ENCODE measurements around the gene SMIM45.

SMIM45 gene

DNA sequence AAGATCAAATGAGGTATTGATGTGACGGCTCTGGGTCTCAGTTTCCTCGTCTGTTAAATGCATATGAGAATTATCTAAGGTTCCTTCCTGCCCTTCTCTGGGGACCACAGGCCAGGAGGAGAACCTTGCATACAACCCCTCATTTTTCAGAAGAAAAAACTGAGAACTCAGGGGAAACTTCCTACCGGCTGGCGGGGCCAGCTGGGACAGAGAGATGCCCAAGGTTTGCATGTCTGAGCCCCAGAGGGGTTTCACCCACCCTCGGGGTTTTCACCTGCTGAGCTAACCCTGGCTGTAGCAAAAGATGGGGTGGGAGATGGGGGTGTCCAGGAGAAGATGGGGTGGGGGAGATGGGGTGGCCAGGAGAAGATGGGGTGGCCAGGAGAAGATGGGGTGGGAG lies 29.6 kb upstream of the SMIM45 start:
- no peak for DNase-seq (ENCODE audit: low read depth in 2 of 2)
- no peak overlapping the region for H3K4me3 ChIP-seq (replicated peaks in 1 of 2; ENCODE audit: low read depth in 2 of 2, low read length in 2 of 2)
- TF ChIP-seq, protein P1, sequence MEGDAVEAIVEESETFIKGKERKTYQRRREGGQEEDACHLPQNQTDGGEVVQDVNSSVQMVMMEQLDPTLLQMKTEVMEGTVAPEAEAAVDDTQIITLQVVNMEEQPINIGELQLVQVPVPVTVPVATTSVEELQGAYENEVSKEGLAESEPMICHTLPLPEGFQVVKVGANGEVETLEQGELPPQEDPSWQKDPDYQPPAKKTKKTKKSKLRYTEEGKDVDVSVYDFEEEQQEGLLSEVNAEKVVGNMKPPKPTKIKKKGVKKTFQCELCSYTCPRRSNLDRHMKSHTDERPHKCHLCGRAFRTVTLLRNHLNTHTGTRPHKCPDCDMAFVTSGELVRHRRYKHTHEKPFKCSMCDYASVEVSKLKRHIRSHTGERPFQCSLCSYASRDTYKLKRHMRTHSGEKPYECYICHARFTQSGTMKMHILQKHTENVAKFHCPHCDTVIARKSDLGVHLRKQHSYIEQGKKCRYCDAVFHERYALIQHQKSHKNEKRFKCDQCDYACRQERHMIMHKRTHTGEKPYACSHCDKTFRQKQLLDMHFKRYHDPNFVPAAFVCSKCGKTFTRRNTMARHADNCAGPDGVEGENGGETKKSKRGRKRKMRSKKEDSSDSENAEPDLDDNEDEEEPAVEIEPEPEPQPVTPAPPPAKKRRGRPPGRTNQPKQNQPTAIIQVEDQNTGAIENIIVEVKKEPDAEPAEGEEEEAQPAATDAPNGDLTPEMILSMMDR (IDR thresholded peaks at IDR 0.05; ENCODE audit: low read depth, low read length), result no peak

- DNase-seq (ENCODE audit: low read depth in 2 of 2), result no peak
- H3K4me3 ChIP-seq (replicated peaks in 1 of 2; ENCODE audit: low read depth in 2 of 2, low read length in 2 of 2), result no peak overlapping the region
- TF ChIP-seq, protein P1 (IDR thresholded peaks at IDR 0.05; ENCODE audit: low read depth, low read length), result no peak
Measured at GRCh38 chr22:41922940-41923594, 28.9 kb upstream of the SMIM45 start.

- no peak for DNase-seq (ENCODE audit: low read depth in 2 of 2)
- TF ChIP-seq, protein P1 (IDR thresholded peaks at IDR 0.05; ENCODE audit: low read depth, low read length), result no peak
- no peak overlapping the region for H3K4me3 ChIP-seq (replicated peaks in 1 of 2; ENCODE audit: low read depth in 2 of 2, low read length in 2 of 2)
Measured at GRCh38 chr22:41923595-41924276, 28.2 kb upstream of the SMIM45 start.

DNA sequence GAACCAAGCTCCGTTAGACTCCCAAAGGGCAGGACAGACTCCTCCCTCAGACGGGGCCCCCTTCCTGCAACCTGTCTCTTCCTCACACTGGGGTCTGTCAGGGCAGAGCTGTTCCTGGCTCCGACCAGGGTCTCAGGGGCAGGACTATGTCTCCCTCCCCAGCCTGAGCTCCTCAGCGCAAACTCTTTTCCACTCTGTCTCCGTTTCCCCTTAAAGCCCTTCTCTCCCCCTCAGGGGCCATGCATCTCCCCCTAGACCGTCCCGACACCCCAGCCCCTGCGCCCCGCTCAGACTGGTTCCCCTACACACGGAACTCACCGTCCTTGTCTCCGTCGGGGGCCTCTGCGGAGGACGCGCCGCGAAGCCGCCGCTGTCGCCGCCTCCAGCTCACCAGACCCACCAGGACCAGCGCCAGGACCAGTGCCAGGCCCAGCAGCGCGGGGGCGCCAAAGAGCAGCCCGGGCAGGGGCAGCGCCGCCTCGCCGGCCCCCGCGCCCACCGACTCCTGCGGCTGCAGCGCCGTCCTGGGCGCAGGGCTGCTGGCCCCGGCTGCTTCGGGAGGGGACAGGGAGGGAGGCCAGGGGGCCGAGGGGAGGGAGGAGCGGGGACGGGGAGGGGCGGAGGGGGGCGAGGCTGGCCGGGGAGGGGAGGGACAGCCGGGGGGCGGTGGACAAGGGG lies 26.0 kb upstream of the SMIM45 start:
- peak; percentile 32 to 51 for DNase-seq (ENCODE audit: low read depth in 2 of 2)
- TF ChIP-seq, protein P1 (IDR thresholded peaks at IDR 0.05; ENCODE audit: low read depth, low read length), result peak; percentile 49
- H3K4me3 ChIP-seq (replicated peaks in 1 of 2; ENCODE audit: low read depth in 2 of 2, low read length in 2 of 2), result peak overlapping the region in 1 of 2 donors; percentile 10

DNA sequence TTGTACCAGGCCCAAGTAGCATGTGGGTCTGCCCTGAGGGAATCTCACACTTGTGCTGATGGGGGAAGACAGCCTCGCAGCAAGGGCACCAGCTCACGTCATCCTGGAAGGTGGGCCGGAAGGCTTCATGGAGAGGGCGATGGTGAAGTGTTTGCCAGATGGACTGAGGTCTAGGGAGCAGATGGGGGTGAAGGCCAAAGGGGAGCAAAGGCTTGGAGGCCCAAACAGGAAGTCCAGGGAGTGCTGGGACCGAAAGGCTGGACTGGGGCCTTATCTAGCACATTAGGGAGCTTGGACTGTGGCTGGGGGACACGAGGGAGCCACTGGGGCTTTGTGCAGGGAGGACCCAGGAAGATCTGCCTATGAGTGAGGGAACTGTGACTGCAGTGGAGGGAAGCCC lies 24.1 kb upstream of the SMIM45 start:
- no peak overlapping the region for H3K4me3 ChIP-seq (replicated peaks in 1 of 2; ENCODE audit: low read depth in 2 of 2, low read length in 2 of 2)
- TF ChIP-seq, protein P1 (IDR thresholded peaks at IDR 0.05; ENCODE audit: low read depth, low read length), result no peak
- DNase-seq (ENCODE audit: low read depth in 2 of 2), result no peak

DNA sequence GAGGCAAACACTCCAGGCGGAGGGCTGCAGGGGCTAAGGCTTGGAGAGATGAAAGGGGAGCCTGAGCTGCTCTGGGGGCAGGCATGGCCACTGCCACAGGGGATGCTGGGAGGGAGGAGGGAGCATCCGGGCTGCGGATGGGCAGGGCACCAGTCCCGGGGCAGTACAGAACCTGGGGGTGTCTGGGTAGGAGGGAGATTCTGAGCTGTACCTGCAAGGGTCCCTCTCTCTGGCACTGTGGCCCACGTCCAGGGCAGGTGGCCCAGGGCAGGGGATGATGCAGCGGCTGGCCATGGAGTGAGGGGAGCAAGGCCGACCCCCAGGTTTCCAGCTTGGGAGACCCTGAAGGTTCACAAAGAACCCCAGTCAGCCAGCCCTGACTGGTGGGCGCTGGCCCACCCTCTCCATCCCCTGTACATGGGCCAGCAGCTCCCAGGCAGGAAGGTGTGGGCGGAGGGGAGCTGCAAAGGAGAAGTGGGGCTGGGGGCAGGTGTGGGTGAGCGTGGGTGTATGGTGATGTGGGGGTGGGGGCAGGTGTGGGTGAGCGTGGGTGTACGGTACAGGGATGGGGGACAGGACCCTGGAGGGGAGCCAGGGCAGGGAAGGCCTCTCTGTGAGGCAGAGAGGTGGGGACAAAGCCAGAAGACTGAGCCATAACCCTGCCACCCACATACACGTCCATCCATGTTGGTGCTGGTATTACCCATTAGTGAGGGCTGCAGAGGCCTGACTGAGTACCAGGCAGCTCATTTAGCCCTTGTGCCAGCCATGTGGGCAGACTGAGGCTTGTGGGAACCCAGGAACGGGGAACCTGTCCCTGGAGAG lies 23.1 kb upstream of the SMIM45 start:
- TF ChIP-seq, protein P1 (IDR thresholded peaks at IDR 0.05; ENCODE audit: low read depth, low read length), result no peak
- H3K4me3 ChIP-seq (replicated peaks in 1 of 2; ENCODE audit: low read depth in 2 of 2, low read length in 2 of 2), result no peak overlapping the region
- DNase-seq (ENCODE audit: low read depth in 2 of 2), result no peak
